Measurements from ENCODE around the gene EIF4EBP3.

Gene EIF4EBP3

DNA sequence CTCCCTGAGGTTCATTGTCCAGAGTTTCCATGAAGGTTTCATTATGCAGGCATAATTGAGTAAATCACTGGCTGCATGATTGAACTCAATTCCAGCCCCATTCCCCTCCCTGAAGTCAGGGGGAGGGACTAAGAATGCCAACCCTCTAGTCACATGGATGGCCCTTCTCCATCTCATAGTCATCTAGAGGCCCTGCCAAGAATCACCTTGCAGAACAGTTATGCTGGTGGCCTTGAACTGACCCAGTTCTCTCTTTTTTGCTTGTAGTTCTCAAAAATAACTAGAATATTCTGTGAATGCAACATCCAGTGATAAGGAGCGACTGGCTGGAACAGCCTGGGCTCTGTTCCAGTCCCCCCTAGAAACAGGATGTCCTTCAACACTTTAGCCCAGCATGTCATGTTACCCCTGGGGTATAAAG lies 48.9 kb downstream of the EIF4EBP3 start:
- no peak overlapping the region for H3K4me3 ChIP-seq (ENCODE audit: low read length)
- H3K27me3 ChIP-seq (ENCODE audit: insufficient read depth, low read length): peaks cover 9% of the 10 kb centered on the region
- H2AFZ ChIP-seq (ENCODE audit: low read depth, low read length): no peak overlapping the region
- no peaks in the 10 kb centered on the region for H3K36me3 ChIP-seq (ENCODE audit: insufficient read depth, low read length)
- H3K4me1 ChIP-seq (ENCODE audit: insufficient read depth, low read length): no peaks in the 10 kb centered on the region
- H3K9me3 ChIP-seq (ENCODE audit: low read length): no peaks in the 10 kb centered on the region

DNA sequence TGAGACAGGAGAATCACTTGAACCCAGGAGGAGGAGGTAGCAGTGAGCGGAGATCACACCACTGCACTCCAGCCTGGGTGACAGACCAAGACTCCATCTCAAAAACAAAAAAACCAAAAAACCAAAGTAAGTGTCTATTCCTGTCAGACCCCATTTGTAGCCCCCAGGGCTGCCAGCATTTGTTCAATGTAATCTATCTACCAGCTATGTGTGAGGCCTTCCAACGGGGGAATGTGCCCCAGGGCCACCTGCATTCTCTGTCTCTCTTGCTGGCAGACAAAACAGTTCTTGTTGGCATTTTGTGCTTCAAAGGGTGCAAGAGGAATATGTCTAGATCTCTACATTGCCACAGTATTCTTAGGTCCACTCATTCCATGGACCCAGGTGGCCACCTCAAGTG lies 51.4 kb downstream of the EIF4EBP3 start:
- H3K36me3 ChIP-seq (ENCODE audit: insufficient read depth, low read length): no peaks in the 10 kb centered on the region
- H3K4me3 ChIP-seq (ENCODE audit: low read length): no peak overlapping the region

More for the DNA sequence above, 51.4 kb downstream of the EIF4EBP3 start:
- no peak overlapping the region for H2AFZ ChIP-seq (ENCODE audit: low read depth, low read length)
- H3K4me1 ChIP-seq (ENCODE audit: insufficient read depth, low read length): no peaks in the 10 kb centered on the region
- H3K27me3 ChIP-seq (ENCODE audit: insufficient read depth, low read length): peaks cover 9% of the 10 kb centered on the region
- H3K9me3 ChIP-seq (ENCODE audit: low read length): no peaks in the 10 kb centered on the region
